ENCODE results near the gene ADAMTS13.

ADAMTS13 gene

GRCh38 chr9:133489253-133490190, 67.4 kb downstream of the ADAMTS13 start:
- no peak for DNase-seq (ENCODE audit: low read depth, low spot score)

GRCh38 chr9:133490201-133490681, 68.1 kb downstream of the ADAMTS13 start:
- no peak for DNase-seq (ENCODE audit: low read depth, low spot score)

DNA sequence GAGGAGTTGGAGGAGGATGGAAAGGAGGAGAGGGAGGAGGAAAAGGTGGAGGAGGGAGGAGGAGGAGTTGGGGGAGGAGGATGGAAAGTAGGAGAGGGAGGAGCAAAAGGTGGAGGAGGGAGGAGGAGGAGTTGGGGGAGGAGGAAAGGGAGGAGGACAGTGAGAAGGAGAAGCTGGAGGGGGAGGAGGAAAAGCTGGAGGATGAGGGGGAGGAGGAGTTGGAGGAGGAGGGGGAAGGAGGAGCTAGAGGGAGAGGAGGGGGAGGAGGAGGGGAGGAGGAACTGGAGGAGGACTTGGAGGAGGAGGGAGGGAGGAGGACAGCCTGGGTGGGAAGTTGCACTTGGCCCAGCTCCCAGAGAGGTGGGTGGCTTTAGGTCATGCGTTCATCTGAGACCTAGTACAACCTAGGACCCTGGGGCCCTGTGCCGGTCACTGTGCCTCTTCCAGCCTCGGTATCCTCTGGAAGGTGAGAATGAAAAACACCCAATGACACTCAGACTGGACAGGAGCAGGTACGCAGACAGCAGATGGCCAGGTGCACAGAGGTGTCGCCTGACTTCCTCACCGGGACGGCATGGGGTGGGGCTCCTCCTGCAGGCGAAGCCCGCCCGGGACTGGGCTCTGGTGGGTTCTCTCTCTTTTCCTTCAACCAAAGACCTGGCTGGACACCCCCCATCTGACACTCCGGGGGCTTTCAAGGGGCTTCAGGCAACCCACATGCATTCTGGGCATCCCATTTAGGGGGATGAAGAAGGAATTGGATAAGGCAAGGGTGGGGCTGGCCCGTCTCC, 68.9 kb downstream of the ADAMTS13 start:
- no peak for DNase-seq (ENCODE audit: low read depth, low spot score)

- DNase-seq (ENCODE audit: low read depth, low spot score) = no peak
Measured at GRCh38 chr9:133491656-133491925, 69.4 kb downstream of the ADAMTS13 start.

- no peak for DNase-seq (ENCODE audit: low read depth, low spot score)
Measured at GRCh38 chr9:133492061-133493021, 70.2 kb downstream of the ADAMTS13 start.

- DNase-seq (ENCODE audit: low read depth, low spot score) = no peak
Measured at GRCh38 chr9:133493428-133493827, 71.3 kb downstream of the ADAMTS13 start.

DNA sequence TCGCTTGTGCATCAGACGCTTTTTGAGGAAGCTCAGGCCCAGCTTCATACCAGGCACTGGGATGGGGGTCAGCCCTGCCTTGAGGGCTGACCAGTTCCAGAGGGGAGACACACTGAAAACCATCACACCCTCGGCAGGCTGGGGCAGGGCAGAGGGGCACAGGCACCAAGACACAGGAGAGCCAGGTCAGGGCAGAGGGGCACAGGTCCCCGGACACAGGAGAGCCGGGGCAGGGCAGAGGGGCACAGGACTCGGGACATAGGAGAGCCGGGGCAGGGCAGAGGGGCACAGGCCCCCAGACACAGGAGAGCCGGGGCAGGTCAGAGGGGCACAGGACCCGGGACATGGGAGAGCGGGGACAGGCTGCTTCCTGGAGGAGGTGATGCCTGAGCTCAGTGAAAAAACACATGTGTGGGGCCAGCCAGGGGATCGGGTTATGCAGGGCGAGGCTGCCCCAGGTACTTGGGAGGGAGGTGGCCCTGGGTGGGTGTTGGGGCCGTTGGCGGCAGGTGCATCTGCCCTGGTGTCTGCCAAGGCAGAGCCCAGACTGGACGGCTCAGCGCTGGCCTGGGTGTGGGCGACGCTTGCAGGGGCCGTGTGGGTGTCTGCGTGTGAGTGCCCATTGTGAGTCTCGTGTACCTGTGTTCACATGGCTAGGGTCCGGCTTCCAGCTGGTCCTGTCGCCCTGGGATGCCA, 71.8 kb downstream of the ADAMTS13 start:
- DNase-seq (ENCODE audit: low read depth, low spot score) = no peak

DNA sequence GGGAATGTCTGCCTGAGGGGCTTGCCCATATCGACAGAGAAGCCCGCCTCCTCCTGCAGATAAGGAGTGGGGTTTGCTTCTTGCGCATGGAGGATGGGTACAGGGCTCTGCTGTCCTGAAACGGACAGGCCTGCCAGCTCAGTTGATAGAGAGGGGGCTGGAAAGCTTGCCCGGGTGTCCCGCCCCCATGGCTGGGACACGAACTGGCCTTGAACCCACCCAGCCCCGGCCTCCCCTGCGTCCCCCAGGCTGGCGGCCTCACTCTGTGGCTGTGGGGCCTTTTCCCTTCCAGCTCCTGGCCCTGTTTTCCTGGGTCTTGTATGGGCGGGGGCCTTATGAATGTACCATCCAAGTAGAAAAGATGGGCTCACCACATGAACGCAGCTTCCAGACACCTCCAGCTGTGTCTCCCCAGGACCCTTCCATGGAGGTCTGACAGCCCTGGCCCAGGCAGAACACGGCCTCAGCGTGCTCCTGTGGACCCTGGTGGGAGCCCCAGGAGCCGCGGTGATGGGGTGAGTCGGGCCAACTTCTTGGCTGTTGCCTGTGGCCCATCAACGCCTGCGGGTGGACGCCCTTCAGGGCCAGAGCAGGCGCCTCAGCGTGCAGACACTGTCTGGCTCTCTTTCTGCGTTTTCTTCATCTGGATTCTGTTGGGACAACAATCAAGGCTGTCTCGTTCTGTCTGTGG, 72.6 kb downstream of the ADAMTS13 start:
- no peak for DNase-seq (ENCODE audit: low read depth, low spot score)

- no peak for DNase-seq (ENCODE audit: low read depth, low spot score)
Measured at GRCh38 chr9:133495327-133496293, 73.4 kb downstream of the ADAMTS13 start.

DNA sequence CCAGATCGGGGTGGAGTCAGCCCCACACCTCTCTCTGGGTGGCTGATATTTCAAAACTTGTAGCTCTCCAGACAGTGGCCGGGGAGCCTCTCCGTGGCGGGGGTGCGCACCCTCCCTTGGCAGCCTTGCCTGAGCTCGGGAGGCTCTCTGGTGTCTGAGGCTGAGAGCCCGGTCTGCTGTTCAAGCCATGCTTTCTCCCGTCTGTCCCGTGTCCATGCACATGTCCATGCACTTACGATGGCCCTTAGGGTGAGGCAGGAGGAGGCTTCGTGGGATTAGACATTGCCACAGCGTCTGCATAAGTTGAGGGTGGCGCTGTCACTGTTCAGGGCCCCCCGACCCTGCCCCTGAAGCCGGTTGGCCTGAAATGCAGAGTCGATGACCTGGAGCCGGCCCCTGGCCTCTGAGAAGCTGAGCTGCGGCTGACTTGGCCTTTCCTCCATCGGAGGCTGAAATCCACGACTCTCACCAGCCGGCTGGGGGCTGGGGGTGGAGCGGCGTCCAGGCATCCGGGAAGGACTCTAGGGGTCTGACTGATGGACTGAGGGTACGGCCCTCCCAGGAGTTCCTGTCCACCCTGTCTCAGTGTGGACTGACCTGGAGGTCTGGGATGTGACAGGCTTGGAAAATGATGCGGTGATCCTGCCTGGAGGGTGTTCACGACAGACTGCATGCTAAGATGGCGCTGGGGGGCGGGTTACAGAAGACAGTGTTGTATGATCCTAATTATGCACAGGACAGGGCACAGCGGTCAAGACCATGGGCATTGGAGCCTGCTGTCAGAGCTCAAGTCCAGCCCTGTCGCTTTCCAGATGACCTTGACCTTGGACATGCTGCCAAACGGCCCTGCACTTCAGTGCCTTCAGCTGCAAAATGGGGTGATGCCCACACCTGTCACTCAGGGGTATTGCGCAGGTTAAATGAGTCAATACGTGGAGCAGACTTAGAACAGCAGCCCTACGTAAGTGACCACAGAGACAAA, 75.0 kb downstream of the ADAMTS13 start:
- DNase-seq (ENCODE audit: low read depth, low spot score) = no peak

DNA sequence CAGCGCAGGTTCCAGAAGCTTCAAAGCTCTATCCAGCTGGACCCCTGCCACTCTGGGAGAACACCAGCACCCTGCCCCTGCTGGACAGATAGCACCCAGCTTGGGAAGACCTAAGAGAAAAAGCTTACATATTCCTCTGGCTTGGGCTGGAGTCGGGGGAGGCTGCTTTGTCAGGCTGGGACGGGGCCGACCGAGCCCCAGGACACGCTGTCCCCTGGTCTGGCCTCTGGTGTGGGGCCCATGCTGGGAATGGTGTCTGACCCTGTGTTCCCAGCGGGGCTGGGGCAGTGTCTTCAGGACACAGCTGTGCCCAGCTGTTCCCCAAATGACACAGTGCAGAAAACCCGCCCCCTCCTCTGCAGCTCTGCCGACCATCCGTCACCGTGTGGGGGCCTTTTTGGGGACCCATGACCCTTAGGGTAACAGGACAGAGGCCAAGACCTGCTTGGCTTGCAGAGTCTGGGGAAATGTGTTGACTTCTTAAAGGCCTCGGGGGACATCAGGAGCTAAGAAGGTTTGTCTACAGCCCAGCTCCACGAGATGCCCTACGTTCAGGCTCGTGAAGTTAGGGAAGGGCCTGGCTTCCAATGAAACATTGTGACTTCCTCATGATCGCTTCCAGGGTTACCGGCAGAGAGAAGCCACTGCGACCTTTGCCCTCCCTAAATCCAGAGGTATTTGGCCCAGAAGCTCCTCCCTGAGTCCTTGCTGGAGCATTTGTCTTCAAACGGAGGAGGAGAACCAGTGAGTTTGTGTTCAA, 77.1 kb downstream of the ADAMTS13 start:
- no peak for DNase-seq (ENCODE audit: low read depth, low spot score)

- no peak for DNase-seq (ENCODE audit: low read depth, low spot score)
Measured at GRCh38 chr9:133499892-133500270, 77.7 kb downstream of the ADAMTS13 start.

DNA sequence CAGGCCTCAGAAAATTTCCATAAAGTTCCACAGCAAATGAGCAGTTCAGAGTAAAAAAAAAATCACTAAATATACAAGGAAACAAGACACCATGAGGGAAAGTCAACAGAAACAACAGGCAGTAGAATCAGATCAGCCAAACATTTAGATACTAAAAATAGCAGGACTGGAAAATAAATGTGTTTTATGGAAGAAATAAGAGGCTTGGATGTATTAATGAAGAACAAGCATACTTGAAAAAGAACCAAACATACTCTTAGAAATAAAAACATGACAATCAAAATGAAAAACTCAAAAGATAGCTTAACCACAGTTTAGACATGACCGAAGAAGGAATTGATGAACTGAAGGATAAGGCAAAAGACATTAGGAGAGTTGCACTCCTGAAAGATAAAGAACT, 79.9 kb downstream of the ADAMTS13 start:
- DNase-seq (ENCODE audit: low read depth, low spot score) = no peak

GRCh38 chr9:133505186-133505830, 83.1 kb downstream of the ADAMTS13 start:
- no peak for DNase-seq (ENCODE audit: low read depth, low spot score)

- no peak for DNase-seq (ENCODE audit: low read depth, low spot score)
Measured at GRCh38 chr9:133505901-133506652, 83.9 kb downstream of the ADAMTS13 start.

DNA sequence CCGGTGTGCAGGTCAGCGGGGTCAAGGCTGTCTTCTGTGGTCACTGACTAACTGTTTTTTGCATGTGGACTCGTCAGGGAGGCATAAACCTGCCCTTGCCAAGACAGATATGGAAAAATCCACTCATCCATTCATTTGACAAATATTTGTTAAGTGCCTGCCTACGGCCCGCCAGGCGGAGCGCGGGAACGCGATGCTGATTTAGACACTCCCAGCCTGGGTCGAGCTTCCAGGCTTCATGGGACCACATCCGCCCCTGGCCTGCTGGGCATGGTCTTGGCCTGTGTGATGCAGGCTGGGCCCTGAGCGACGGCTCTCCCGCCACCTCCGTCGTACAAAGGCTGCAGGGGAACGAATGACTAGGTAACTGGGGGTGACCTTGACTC, 84.5 kb downstream of the ADAMTS13 start:
- DNase-seq (ENCODE audit: low read depth, low spot score) = no peak
